OCI-LY3 (cell line): ENCODE data around the gene MORF4L1.

Experiments used
- EZH2phosphoT487 ChIP-seq: fragments of 200-600 bp; shearing (Covaris generic); IDR thresholded peaks from 2 replicates; pipeline ENCODE4 v1.6.1; 2018; ENCODE audit warnings: antibody characterized with exemption, mixed run types, low read depth
- TF ChIP-seq, protein P1 (sequence below): fragments of 200-600, 300-600 bp; sonication (generic); IDR thresholded peaks from 2 replicates; pipeline ENCODE4 v1.5.1; 2014; ENCODE audit warnings: antibody characterized with exemption, low read length, low read depth

DNA sequence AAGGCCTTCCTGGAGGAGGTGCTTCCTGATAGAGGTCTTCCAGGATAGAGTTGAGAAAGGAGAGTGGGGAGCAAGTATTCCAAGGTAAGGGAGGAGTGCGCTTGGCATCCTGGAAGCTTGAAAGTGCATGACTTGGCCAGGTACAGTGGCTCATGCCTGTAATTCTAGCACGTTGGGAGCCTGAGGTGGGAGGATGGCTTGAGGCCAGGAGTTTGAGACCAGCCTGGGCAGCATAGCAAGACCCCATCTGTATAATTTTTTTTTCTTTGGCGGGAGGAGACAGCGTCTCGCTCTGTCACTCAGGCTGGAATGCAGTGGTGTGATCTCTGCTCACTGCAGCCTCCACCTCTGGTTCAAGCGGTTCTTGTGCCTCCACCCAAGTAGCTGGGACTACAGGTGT is 19.2 kb upstream of the MORF4L1 start:
- TF ChIP-seq EZH2phosphoT487: no peak
- TF ChIP-seq, protein P1, sequence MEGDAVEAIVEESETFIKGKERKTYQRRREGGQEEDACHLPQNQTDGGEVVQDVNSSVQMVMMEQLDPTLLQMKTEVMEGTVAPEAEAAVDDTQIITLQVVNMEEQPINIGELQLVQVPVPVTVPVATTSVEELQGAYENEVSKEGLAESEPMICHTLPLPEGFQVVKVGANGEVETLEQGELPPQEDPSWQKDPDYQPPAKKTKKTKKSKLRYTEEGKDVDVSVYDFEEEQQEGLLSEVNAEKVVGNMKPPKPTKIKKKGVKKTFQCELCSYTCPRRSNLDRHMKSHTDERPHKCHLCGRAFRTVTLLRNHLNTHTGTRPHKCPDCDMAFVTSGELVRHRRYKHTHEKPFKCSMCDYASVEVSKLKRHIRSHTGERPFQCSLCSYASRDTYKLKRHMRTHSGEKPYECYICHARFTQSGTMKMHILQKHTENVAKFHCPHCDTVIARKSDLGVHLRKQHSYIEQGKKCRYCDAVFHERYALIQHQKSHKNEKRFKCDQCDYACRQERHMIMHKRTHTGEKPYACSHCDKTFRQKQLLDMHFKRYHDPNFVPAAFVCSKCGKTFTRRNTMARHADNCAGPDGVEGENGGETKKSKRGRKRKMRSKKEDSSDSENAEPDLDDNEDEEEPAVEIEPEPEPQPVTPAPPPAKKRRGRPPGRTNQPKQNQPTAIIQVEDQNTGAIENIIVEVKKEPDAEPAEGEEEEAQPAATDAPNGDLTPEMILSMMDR: no peak
